ENCODE results near the gene STK4. TPM values are rescaled to one million over a fixed set of nuclear protein-coding genes. Genes with fewer than 3 reads are reported as not detected.
"Not testable (repeated sequence)": the region's sequence is repeated elsewhere in the genome, so short reads cannot be mapped to it uniquely, and the experiment has no call there.

Gene STK4
- total RNA-seq, 1 donor, result 35.8 TPM

GRCh38 chr20:45011108-45011526 is 44.8 kb downstream of the STK4 start:
- DNase-seq (ENCODE audit: low read depth), result peak; percentile 73
- no peak overlapping the region for H3K4me3 ChIP-seq (ENCODE audit: low read depth, low read length)
- TF ChIP-seq, protein P1, sequence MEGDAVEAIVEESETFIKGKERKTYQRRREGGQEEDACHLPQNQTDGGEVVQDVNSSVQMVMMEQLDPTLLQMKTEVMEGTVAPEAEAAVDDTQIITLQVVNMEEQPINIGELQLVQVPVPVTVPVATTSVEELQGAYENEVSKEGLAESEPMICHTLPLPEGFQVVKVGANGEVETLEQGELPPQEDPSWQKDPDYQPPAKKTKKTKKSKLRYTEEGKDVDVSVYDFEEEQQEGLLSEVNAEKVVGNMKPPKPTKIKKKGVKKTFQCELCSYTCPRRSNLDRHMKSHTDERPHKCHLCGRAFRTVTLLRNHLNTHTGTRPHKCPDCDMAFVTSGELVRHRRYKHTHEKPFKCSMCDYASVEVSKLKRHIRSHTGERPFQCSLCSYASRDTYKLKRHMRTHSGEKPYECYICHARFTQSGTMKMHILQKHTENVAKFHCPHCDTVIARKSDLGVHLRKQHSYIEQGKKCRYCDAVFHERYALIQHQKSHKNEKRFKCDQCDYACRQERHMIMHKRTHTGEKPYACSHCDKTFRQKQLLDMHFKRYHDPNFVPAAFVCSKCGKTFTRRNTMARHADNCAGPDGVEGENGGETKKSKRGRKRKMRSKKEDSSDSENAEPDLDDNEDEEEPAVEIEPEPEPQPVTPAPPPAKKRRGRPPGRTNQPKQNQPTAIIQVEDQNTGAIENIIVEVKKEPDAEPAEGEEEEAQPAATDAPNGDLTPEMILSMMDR (IDR thresholded peaks at IDR 0.05; ENCODE audit: insufficient read depth, low read depth, low read length), result peak; percentile 76

DNA sequence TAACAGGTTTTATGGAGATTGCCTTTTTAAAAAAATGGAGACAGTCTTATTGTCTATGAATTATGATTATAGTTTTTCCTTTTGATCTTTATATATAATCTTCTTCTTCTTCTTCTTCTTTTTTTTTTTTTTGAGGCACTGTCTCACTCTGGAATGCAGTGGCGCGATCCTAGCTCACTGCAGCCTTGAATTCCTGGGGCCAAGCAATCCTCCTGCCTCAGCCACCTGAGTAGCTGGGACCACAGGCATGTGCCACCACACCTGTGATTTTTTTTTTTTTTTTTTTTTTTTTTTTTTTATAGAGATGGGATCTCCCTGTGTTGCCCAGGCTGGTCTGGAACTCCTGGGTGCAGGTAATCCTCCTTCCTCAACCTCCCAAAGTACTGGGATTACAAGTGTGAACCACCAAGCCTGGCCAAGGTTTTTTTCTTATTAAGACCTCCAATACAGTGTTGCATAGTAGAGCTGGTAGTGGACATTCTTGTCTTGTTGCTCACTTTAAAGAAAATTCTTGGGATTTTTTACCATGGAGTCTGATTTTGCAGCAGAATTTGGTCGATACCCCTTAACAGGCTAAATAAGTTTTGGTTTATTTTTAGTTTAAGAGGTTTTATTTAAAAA is 46.5 kb downstream of the STK4 start:
- no peak for DNase-seq (ENCODE audit: low read depth)
- TF ChIP-seq, protein P1 (IDR thresholded peaks at IDR 0.05; ENCODE audit: insufficient read depth, low read depth, low read length), result no peak
- H3K4me3 ChIP-seq (ENCODE audit: low read depth, low read length), result no peak overlapping the region

DNA sequence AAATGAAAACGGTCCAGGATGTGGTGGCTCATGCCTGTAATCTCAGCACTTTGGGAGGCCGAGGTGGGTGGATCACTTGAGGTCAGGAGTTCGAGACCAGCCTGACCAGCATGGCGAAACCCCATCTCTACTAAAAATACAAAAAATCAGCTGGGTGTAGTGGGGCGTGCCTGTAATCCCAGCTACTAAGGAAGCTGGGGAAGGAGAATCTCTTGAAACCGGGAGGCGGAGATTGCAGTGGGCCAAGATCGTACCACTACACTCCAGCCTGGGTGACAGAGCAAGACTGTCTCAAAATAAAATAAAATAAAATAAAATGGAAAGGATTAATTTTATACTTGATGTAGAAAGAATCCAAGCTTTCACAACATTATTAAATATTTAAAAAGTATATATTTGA is 47.8 kb downstream of the STK4 start:
- not testable (repeated sequence) for H3K4me3 ChIP-seq (ENCODE audit: low read depth, low read length); DNase-seq (ENCODE audit: low read depth)

DNA sequence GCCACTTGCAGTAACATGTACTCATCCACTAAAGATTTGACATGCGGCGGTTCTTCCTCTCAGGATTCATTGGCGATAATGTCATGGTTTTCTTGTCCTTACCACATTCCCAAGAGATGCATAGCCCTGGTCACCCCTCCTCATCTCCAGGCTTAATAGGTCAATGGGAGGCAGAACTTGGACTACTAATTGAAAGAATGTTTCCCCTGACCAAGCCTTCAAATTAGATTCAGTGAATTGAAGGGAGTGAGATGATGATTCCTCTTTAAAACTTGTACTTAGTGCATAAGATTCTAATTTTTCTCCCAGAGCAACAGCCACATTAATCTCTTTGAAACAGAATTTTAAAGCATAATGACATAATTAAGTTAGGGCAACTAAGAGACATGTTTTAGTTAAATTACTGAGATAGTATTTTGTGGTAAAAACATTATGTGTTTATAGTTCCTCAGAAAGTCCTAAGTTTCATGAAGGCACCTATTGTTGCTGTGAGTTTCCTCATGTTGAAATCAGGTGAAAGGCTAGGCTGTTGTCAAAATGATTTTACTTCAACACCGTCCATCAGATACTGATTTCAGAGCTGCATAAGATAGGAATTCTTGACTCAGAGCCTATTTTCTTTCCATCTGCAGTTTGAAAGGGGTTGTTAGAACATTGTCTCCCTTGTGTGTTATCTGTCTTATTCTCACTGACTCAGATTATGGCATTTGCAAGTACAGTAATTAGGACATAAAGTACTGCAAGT is 48.5 kb downstream of the STK4 start:
- DNase-seq (ENCODE audit: low read depth), result peak; percentile 71
- no peak overlapping the region for H3K4me3 ChIP-seq (ENCODE audit: low read depth, low read length)
- TF ChIP-seq, protein P1 (IDR thresholded peaks at IDR 0.05; ENCODE audit: insufficient read depth, low read depth, low read length), result no peak

DNA sequence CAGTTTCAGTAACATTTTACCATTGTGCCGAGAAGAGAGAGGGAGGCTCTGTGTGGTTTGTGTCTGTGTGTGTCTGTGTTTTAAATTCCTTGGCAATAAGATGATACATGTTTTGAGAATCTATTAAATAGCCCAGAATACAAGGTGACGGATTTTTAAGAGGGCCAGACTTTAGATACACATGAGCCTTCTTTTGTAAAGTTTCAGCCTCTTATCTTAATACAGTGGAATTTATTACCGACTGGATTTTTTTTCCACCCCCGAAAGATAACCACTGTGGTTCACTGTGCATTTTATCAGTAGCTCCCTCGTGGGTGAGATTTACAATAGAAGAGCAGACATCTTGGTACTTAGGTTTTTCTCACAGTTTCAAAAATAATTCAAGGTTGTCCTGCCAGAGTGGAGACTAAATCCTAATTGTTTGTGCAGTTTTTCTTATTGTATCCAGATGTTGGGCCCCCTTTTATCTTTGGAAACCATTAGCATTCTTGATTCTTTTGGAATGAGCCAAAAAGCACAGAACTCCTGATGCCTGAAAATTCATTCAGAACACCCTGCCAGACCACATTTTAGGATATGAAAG is 49.9 kb downstream of the STK4 start:
- DNase-seq (ENCODE audit: low read depth), result peak; percentile 86
- no peak overlapping the region for H3K4me3 ChIP-seq (ENCODE audit: low read depth, low read length)
- TF ChIP-seq, protein P1 (IDR thresholded peaks at IDR 0.05; ENCODE audit: insufficient read depth, low read depth, low read length), result no peak

GRCh38 chr20:45017281-45017680 is 51.0 kb downstream of the STK4 start:
- TF ChIP-seq, protein P1 (IDR thresholded peaks at IDR 0.05; ENCODE audit: insufficient read depth, low read depth, low read length), result no peak
- no peak overlapping the region for H3K4me3 ChIP-seq (ENCODE audit: low read depth, low read length)
- no peak for DNase-seq (ENCODE audit: low read depth)

GRCh38 chr20:45017857-45018256 is 51.5 kb downstream of the STK4 start:
- H3K4me3 ChIP-seq (ENCODE audit: low read depth, low read length), result no peak overlapping the region
- DNase-seq (ENCODE audit: low read depth), result peak; percentile 80
- TF ChIP-seq, protein P1 (IDR thresholded peaks at IDR 0.05; ENCODE audit: insufficient read depth, low read depth, low read length), result no peak
